Upper lobe of left lung (tissue), 6 donors: ENCODE results near the gene AKT1S1. TPM values are rescaled to one million over a fixed set of nuclear protein-coding genes. Genes with fewer than 3 reads are reported as not detected.
A peak's percentile ranks its signal among the peaks of the same experiment; 100 is the strongest.

ENCODE experiments used
- ATAC-seq, 2 donors: fragments of 200-7000 bp; cut with Tn5 transposase; one replicate each; pipeline ENCODE4 v1.9.1; 2022; ENCODE audit warnings: mild to moderate bottlenecking in 2 of 2, moderate library complexity in 2 of 2; ENCODE audit not compliant: low FRiP score in 2 of 2
- DNase-seq, 2 donors: peaks; one replicate each; pipeline ENCODE4 v3.0.0-alpha.2; 2019 to 2020
- H3K27ac ChIP-seq, 4 donors: fragments of 200-600 bp; sonication (generic); one replicate each; pipeline ENCODE4 v1.5.1; 2016 to 2019
- H3K27me3 ChIP-seq, 4 donors: fragments of 200-600 bp; sonication (generic); one replicate each; pipeline ENCODE4 v1.5.1; 2017 to 2019
- H3K36me3 ChIP-seq, 4 donors: fragments of 200-600 bp; sonication (generic); one replicate each; pipeline ENCODE4 v1.5.1; 2016 to 2019
- H3K4me1 ChIP-seq, 4 donors: fragments of 200-600 bp; sonication (generic); one replicate each; pipeline ENCODE4 v1.5.1; 2018 to 2019
- H3K4me3 ChIP-seq, 4 donors: fragments of 200-600 bp; sonication (generic); one replicate each; pipeline ENCODE4 v1.5.1; 2017 to 2019; ENCODE audit warnings: mild to moderate bottlenecking in 2 of 4, moderate library complexity in 1 of 4
- H3K9me3 ChIP-seq, 4 donors: fragments of 200-600 bp; sonication (generic); one replicate each; pipeline ENCODE4 v1.5.1; 2018 to 2019
- CTCF ChIP-seq, 6 experiments: fragments of 450-650 bp in 4 of 6; fragments of 200-600 bp in 2 of 6; sonication (generic) in 2 of 6; IDR thresholded peaks; one replicate each; pipeline ENCODE4 v1.5.1; 2016 to 2019; ENCODE audit warnings: antibody characterized with exemption in 6 of 6
- EP300 ChIP-seq, 4 donors: sonication (generic); formaldehyde crosslinking; IDR thresholded peaks; one replicate each; pipeline ENCODE4 v1.5.1; 2017; ENCODE audit warnings: antibody characterized with exemption in 4 of 4, control low read depth in 2 of 4
- POLR2A ChIP-seq, 4 donors: fragments of 450-650 bp; IDR thresholded peaks; one replicate each; pipeline ENCODE4 v1.5.1; 2016 to 2017; ENCODE audit warnings: antibody characterized with exemption in 4 of 4, mild to moderate bottlenecking in 2 of 4
- POLR2AphosphoS5 ChIP-seq, 2 donors: sonication (generic); formaldehyde crosslinking; IDR thresholded peaks; one replicate each; pipeline ENCODE4 v1.5.1; 2017; ENCODE audit warnings: antibody characterized with exemption in 2 of 2
- WGBS, 2 donors: methylation state at CpG; one replicate each; pipeline ENCODE4 v1.1.5; 2017 to 2018; 5-methylcytosine and 5-hydroxymethylcytosine counted together
- total RNA-seq, 6 donors: library from RNA; depleted of rRNA in 4 of 6; stranded (reverse); fragments of >200 nt in 4 of 6; gene quantifications; one replicate each; pipeline versions ENCODE4 v1.1.0 to v1.2.1, GENCODE V29; 2016 to 2021
- donor health status: DM: no; HTN: no; CAD: no; lungs with moderate emphysema.
- donor health status: DM: no; HTN: yes; CAD: no; lungs with severe emphysema.

Gene AKT1S1
- total RNA-seq, 6 donors from 2014 or later: 11.8 to 35.5 (median 25.7) TPM

- 92 to 99% methylated on average over 5 of the region's 5 CpGs for whole genome bisulfite sequencing, 2 donors
- Histone ChIP-seq H3K27me3 (no peaks in the 10 kb centered on the region), H3K9me3 (no peaks in the 10 kb centered on the region), H3K36me3 (peaks cover 51 to 71% (median 65%) of the 10 kb centered on the region in 4 donors), H3K27ac (no peak overlapping the region), H3K4me1 (peaks cover 6 to 13% (median 10%) of the 10 kb centered on the region in 4 donors), H3K4me3 (no peak overlapping the region)
- no peak for DNase-seq
- no peak for ATAC-seq
- TF ChIP-seq EP300 (IDR thresholded peaks at IDR 0.05): no peak
- no peak for TF ChIP-seq POLR2AphosphoS5 (IDR thresholded peaks at IDR 0.05)
- no peak for TF ChIP-seq POLR2A (IDR thresholded peaks at IDR 0.05)
- TF ChIP-seq CTCF (IDR thresholded peaks at IDR 0.05): no peak
These were observed 5.9 kb upstream of the AKT1S1 start for GRCh38 chr19:49883094-49883493.

DNA sequence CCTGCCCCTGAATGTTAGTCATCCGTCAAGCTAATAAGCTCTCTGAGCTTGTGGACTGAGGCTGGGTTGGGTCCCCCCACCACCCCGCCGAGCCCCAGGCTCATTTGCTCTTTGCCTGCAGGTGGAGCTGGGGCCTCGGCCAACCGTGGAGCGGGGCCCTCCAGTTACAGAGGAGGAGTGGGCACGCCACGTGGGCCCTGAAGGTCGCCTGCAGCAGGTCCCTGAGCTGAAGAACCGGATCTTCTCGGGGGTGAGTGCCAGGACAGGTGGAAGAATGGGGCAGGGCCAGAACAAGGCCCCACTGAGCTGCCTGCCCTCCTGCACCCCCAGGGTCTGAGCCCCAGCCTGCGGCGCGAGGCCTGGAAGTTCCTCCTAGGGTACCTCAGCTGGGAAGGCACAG lies 5.5 kb upstream of the AKT1S1 start:
- WGBS, 2 donors: 98 to 99% methylated on average over 14 of the region's 14 CpGs
- H3K9me3 ChIP-seq: no peaks in the 10 kb centered on the region

GRCh38 chr19:49881672-49882394 lies 4.7 kb upstream of the AKT1S1 start:
- DNase-seq (peak in 1 of 2 donors; percentile 50), ATAC-seq (no peak)
- WGBS, 2 donors: 87 to 94% methylated on average over 30 to 31 of the region's 31 CpGs
- TF ChIP-seq POLR2A (IDR thresholded peaks at IDR 0.05) (no peak), CTCF (IDR thresholded peaks at IDR 0.05) (no peak), POLR2AphosphoS5 (IDR thresholded peaks at IDR 0.05) (no peak), EP300 (IDR thresholded peaks at IDR 0.05) (no peak)
- Histone ChIP-seq H3K27ac (no peak overlapping the region), H3K36me3 (peaks cover 51 to 71% (median 63%) of the 10 kb centered on the region in 4 donors), H3K4me3 (no peak overlapping the region), H3K9me3 (no peaks in the 10 kb centered on the region), H3K4me1 (peaks cover 7 to 13% (median 11%) of the 10 kb centered on the region in 4 donors), H3K27me3 (no peaks in the 10 kb centered on the region)

More for the DNA sequence above, 5.5 kb upstream of the AKT1S1 start:
- no peak overlapping the region for H3K27ac ChIP-seq
- H3K36me3 ChIP-seq: peaks cover 51 to 71% (median 64%) of the 10 kb centered on the region in 4 donors
- H3K27me3 ChIP-seq: no peaks in the 10 kb centered on the region
- H3K4me1 ChIP-seq: peaks cover 7 to 13% (median 11%) of the 10 kb centered on the region in 4 donors
- no peak overlapping the region for H3K4me3 ChIP-seq
- DNase-seq (peak in 1 of 2 donors; percentile 72), ATAC-seq (no peak)
- TF ChIP-seq EP300 (IDR thresholded peaks at IDR 0.05) (no peak), POLR2A (IDR thresholded peaks at IDR 0.05) (no peak), CTCF (IDR thresholded peaks at IDR 0.05) (no peak), POLR2AphosphoS5 (IDR thresholded peaks at IDR 0.05) (no peak)

DNA sequence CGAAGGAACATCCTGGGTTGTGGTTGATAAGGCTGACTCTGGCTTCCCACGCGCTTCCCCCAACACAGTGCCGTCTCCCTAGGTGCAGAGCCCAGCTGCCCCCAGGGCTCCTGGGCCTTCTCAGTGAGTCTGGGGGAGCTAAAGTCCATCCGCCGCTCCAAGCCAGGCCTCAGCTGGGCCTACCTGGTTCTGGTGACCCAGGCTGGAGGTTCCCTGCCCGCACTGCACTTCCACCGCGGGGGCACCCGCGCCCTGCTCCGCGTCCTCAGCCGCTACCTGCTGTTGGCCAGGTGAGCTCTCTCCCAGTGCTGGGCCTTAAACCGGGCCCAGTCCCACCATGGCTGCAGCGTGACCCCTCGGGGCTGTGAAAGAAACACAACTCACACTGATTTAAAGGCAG lies 4.0 kb upstream of the AKT1S1 start:
- Histone ChIP-seq H3K27me3 (no peaks in the 10 kb centered on the region), H3K27ac (no peak overlapping the region), H3K9me3 (no peaks in the 10 kb centered on the region), H3K36me3 (peaks cover 51 to 66% (median 61%) of the 10 kb centered on the region in 4 donors), H3K4me1 (peaks cover 7 to 13% (median 11%) of the 10 kb centered on the region in 4 donors), H3K4me3 (no peak overlapping the region)
- ATAC-seq (no peak), DNase-seq (peak in 1 of 2 donors; percentile 79)
- no peak for TF ChIP-seq POLR2AphosphoS5 (IDR thresholded peaks at IDR 0.05)
- no peak for TF ChIP-seq POLR2A (IDR thresholded peaks at IDR 0.05)
- no peak for TF ChIP-seq CTCF (IDR thresholded peaks at IDR 0.05)
- no peak for TF ChIP-seq EP300 (IDR thresholded peaks at IDR 0.05)
- WGBS, 2 donors: 88 to 100% methylated on average over 1 to 17 of the region's 17 CpGs
